UCSD-AML1 (cell line): ENCODE measurements around the gene GSK3B.

Source experiments
- DNase-seq: peaks from one replicate; lab custom pipeline; 2025; ENCODE audit not compliant: unreplicated experiment; lab: John Stamatoyannopoulos, UW

Gene GSK3B

DNA sequence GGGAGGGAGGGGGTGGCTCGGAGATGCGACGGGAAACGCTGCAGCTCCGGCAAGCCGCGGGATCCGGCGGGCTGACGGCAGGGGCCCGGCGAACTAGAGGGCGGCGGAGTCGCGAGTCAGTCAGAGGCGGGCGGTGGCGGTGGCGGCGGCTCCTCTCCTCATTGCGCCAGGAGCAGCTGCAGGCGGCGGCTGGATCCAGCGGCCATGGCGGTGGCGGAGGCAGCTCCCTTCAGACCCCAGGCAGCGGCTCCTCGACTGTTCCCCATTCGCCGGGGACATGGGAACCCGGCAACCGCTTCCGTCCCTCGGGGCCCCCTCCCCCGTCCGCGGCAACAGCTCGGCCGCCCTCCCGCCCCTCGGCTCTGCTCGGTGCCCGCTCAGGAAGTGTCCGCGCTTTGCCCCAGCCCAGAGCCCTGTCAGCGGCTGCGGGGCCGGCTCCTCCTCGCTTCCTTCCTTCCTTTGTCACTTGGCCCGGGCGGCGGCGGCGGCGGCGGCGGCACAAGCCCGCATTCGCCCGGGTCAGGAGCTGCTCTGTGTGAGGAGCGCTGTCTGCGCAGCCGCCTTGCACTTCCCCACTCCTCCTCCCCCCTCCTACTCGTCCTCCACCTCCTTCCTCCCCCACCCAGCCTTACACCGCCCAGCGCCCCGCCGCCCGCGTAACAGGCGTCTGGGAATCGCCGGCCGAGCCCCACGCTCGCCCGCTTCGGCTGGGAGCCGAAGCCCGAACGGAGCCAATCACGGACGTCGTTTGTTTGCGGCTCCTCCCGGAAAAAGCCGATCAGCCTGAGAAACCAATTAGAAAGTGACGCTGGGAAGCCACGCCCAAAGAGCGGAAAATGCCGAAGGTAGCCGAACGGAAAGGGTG lies at the start of gene GSK3B:
TSS of gene GSK3B (minus strand) at position 537 of the 865 bp plus-strand sequence. CDS start 1,013 bp downstream, outside the sequence.
- peak; percentile 99 for DNase-seq

- no peak for DNase-seq
Measured at GRCh38 chr3:120143676-120144075, 49.4 kb upstream of the GSK3B start.

- DNase-seq, result no peak
Measured at GRCh38 chr3:120142236-120142635, 48.0 kb upstream of the GSK3B start.

DNA sequence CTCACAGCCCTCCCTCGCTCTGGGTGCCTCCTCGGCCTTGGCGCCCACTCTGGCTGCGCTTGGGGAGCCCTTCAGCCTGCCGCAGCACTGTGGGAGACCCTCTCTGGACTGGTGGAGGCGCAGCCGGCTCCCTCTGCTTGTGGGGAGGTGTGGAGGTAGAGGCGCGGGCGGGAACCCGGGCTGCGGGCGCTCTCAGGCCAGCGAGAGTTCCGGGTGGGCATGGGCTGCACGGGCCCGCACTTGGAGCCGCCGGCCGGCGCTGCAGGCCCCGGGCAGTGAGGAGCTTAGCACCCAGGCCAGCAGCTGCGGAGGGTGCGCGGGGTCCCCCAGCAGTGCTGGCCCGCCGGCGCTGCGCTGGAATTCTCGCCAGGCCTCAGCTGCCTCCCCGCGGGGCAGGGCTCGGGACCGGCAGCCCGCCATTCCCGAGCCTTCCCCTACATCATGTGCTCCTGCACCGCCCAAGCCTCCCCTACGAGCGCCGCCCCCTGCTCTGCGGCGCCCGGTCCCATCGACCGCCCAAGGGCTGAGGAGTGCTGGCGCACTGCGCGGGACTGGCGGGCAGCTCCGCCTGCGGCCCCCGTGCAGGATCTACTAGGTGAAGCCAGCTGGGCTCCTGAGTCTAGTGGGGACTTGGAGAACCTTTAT lies 46.0 kb upstream of the GSK3B start:
- DNase-seq, result no peak

- DNase-seq, result no peak
Measured at GRCh38 chr3:120139140-120139539, 44.9 kb upstream of the GSK3B start.

- no peak for DNase-seq
Measured at GRCh38 chr3:120137548-120137947, 43.3 kb upstream of the GSK3B start.

GRCh38 chr3:120130656-120131055 lies 36.4 kb upstream of the GSK3B start:
- DNase-seq, result no peak

DNA sequence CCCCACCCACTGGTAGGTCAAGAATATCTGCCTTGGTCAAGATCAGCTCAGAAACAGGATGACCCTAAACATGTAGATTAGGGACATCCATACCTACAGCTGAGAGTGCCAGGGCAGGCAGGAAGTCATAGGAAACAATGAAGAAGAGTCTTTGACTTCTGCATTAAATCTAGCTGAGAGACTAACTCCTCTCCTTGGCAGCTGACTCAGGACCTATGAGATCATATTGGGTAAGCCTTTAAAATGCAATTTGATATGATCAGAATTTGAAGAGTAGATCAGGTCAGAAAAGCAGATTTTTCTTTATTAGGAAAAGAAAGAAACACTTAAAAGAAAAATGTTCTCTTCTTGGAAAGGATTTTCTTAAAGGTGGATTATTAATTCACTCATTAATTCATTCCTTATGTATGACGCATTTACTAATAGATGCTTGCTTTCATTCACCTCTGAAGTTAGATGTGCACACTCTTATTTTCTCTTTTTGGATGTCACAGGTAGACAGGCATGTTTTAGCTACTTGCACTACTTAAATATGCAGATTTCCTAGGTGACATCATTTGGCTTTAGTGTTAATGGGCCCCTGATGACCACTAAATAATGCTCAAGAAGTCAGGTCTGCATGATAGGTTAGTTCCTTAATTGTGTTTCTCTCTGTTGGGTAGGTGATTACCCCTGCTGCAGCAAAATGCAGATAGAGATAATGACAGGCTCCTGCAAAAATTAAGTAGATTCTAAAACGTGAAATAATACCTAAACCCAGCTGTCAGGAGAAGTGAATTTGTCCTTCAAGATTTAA lies 35.7 kb upstream of the GSK3B start:
- no peak for DNase-seq

GRCh38 chr3:120129051-120129450 lies 34.8 kb upstream of the GSK3B start:
- DNase-seq, result no peak

- DNase-seq, result no peak
Measured at GRCh38 chr3:120125992-120126391, 31.7 kb upstream of the GSK3B start.

- no peak for DNase-seq
Measured at GRCh38 chr3:120119846-120120510, 25.7 kb upstream of the GSK3B start.

GRCh38 chr3:120114981-120115380 lies 20.7 kb upstream of the GSK3B start:
- DNase-seq, result no peak

DNA sequence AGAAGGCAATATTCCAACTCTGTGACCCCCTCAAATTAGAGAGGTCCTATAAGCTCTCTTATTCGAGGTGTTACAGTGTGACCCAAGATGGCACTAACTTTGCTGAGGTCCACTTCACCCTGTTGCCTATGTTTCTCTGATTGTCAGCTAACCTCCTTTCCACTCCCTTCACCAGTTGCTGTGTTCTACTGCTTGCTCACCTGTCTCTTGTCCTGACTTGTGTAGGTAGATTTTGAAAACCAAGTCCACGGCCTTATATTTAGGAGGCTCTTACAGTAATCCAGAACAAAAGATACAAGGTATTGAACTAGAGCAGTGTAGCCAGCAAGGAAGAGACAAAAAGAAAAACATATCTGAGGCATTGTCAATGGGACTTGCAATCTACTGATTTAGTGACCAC lies 20.1 kb upstream of the GSK3B start:
- no peak for DNase-seq

GRCh38 chr3:120113128-120114116 lies 19.2 kb upstream of the GSK3B start:
- DNase-seq, result no peak

DNA sequence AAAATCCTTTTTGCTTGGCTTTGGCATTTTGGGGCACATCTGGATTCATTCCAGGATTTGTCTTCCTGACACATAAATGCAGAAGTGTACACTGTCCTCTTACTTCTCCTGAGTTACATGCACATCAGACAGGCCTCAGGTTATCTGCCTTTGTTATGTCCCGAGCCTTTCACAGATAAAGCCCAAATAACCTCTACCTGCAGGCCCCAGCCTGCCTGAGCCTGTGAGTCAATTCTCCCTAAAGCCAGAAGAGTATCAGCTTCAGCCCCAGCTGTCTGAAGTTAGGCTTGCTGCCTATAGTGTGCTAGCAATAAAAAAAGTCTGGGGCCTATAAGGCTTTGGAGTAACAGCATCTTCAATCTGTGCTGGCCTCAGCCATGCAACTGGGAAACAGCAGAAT lies 17.7 kb upstream of the GSK3B start:
- no peak for DNase-seq

GRCh38 chr3:120103276-120103675 lies 9.0 kb upstream of the GSK3B start:
- DNase-seq, result no peak

GRCh38 chr3:120102674-120103073 lies 8.4 kb upstream of the GSK3B start:
- no peak for DNase-seq

- no peak for DNase-seq
Measured at GRCh38 chr3:120102232-120102631, 8.0 kb upstream of the GSK3B start.

GRCh38 chr3:120101624-120102023 lies 7.4 kb upstream of the GSK3B start:
- no peak for DNase-seq

- DNase-seq, result no peak
Measured at GRCh38 chr3:120100711-120101110, 6.5 kb upstream of the GSK3B start.
